Esophagus muscularis mucosa (tissue), 4 donors: Measurements from ENCODE around the gene CHRDL2. TPM values are rescaled to one million over a fixed set of nuclear protein-coding genes. Genes with fewer than 3 reads are reported as not detected.
"Not testable (repeated sequence)": the region's sequence is repeated elsewhere in the genome, so short reads cannot be mapped to it uniquely, and the experiment has no call there.

Experiments used
- DNase-seq: peaks from one replicate; pipeline ENCODE4 v3.0.0-alpha.2; 2017; ENCODE audit errors: extremely low spot score
- H3K27ac ChIP-seq, 4 donors: fragments of 200-600 bp; sonication (generic); replicated peaks in 1 of 4; 1 replicate in 3 of 4; 2 replicates in 1 of 4; pipeline ENCODE4 v1.5.1; 2016 to 2019; ENCODE audit warnings: mild to moderate bottlenecking in 1 of 4
- H3K27me3 ChIP-seq, 4 donors: fragments of 200-600 bp; sonication (generic); one replicate each; pipeline versions ENCODE4 v1.5.1 to v1.6.0; 2016 to 2019
- H3K36me3 ChIP-seq, 4 donors: fragments of 200-600 bp; sonication (generic); one replicate each; pipeline ENCODE4 v1.5.1; 2016 to 2019
- H3K4me1 ChIP-seq, 4 donors: fragments of 200-600 bp; sonication (generic); one replicate each; pipeline ENCODE4 v1.5.1; 2016 to 2019
- H3K4me3 ChIP-seq, 4 donors: fragments of 200-600 bp; sonication (generic); 1 replicate in 2 of 4; 2 replicates in 2 of 4; pipeline ENCODE4 v1.5.1; 2016 to 2019; ENCODE audit warnings: mild to moderate bottlenecking in 4 of 4, moderate library complexity in 1 of 4
- H3K9me3 ChIP-seq, 4 donors: fragments of 200-600 bp; sonication (generic); 1 replicate in 3 of 4; 2 replicates in 1 of 4; pipeline ENCODE4 v1.5.1; 2016 to 2019
- EP300 ChIP-seq: sonication (generic); formaldehyde crosslinking; IDR thresholded peaks from one replicate; pipeline ENCODE4 v1.6.1; 2017; ENCODE audit warnings: antibody characterized with exemption
- POLR2A ChIP-seq: fragments of 450-650 bp; IDR thresholded peaks from one replicate; pipeline ENCODE4 v1.6.1; 2017; ENCODE audit warnings: antibody characterized with exemption, moderate library complexity, mild to moderate bottlenecking, low read depth
- POLR2AphosphoS5 ChIP-seq, 2 donors: sonication (generic); formaldehyde crosslinking; IDR thresholded peaks; one replicate each; pipeline ENCODE4 v1.6.1; 2017; ENCODE audit warnings: antibody characterized with exemption in 2 of 2
- WGBS: methylation state at CpG from one replicate; pipeline ENCODE4 v1.1.5; 2018; 5-methylcytosine and 5-hydroxymethylcytosine counted together
- intact Hi-C: fragments of 100-400 bp; cut with DNase I; formaldehyde crosslinking; loops from one replicate; pipeline ENCODE4 v1.15.1; 2023
- total RNA-seq, 4 donors: library from RNA; depleted of rRNA; stranded (reverse); fragments of >200 nt; gene quantifications; one replicate each; pipeline versions ENCODE4 v1.1.0 to v1.2.1, GENCODE V29; 2016
- TF ChIP-seq, protein P1 (sequence below), 3 experiments: fragments of 200-600 bp in 2 of 3; fragments of 450-650 bp in 1 of 3; sonication (generic) in 2 of 3; IDR thresholded peaks; one replicate each; pipeline ENCODE4 v1.5.1; 2017 to 2019; ENCODE audit warnings: antibody characterized with exemption in 3 of 3, mild to moderate bottlenecking in 2 of 3, moderate library complexity in 1 of 3

Gene CHRDL2
- total RNA-seq, 4 donors from 2014 or later, result 0.40 to 0.50 TPM; not detected in 2

DNA sequence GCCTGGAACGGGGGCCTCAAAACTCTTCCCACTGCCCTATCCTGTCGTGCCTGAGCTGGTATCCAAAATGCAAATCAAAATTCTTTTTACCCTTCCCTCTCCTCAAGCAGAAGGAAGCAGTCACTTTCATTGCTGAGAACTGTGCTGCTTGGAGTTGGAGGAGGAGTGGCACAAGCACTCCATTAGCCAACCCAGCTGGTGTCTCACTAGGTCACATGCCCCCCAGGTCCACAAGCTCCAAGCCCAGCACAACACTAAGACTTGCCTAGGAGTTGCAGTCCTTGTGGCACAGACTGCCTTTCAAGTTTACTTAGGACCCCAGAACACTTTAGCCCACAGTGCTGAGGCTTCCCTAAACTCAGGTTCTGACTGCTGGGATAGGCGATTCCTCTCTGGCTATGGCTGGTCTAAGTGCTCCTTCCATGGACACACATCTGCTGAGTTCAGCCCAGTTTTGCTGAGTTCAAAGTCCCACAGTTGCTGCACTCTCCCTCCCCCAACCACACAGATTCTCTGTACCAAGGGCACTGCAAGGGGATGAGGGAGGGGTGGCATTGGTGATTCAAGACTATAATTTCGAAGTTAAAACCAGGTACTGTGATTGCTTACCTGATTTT is 68.6 kb downstream of the CHRDL2 start:
- H3K27me3 ChIP-seq, result no peaks in the 10 kb centered on the region
- 98% methylated on average over 4 of the region's 4 CpGs for WGBS
- H3K4me3 ChIP-seq, result no peak overlapping the region
- intact Hi-C loops, result no loop called here
- no peak for TF ChIP-seq POLR2AphosphoS5 (IDR thresholded peaks at IDR 0.05)
- TF ChIP-seq EP300, result no peak
- no peak for TF ChIP-seq POLR2A
- TF ChIP-seq, protein P1, sequence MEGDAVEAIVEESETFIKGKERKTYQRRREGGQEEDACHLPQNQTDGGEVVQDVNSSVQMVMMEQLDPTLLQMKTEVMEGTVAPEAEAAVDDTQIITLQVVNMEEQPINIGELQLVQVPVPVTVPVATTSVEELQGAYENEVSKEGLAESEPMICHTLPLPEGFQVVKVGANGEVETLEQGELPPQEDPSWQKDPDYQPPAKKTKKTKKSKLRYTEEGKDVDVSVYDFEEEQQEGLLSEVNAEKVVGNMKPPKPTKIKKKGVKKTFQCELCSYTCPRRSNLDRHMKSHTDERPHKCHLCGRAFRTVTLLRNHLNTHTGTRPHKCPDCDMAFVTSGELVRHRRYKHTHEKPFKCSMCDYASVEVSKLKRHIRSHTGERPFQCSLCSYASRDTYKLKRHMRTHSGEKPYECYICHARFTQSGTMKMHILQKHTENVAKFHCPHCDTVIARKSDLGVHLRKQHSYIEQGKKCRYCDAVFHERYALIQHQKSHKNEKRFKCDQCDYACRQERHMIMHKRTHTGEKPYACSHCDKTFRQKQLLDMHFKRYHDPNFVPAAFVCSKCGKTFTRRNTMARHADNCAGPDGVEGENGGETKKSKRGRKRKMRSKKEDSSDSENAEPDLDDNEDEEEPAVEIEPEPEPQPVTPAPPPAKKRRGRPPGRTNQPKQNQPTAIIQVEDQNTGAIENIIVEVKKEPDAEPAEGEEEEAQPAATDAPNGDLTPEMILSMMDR (IDR thresholded peaks at IDR 0.05), result no peak
- no peak for DNase-seq
- H3K27ac ChIP-seq, result no peak overlapping the region
- H3K36me3 ChIP-seq, result peaks cover 0 to 7% (median 0%) of the 10 kb centered on the region in 4 donors
- H3K9me3 ChIP-seq, result no peaks in the 10 kb centered on the region
- H3K4me1 ChIP-seq, result peaks cover 0 to 5% (median 0%) of the 10 kb centered on the region in 4 donors

DNA sequence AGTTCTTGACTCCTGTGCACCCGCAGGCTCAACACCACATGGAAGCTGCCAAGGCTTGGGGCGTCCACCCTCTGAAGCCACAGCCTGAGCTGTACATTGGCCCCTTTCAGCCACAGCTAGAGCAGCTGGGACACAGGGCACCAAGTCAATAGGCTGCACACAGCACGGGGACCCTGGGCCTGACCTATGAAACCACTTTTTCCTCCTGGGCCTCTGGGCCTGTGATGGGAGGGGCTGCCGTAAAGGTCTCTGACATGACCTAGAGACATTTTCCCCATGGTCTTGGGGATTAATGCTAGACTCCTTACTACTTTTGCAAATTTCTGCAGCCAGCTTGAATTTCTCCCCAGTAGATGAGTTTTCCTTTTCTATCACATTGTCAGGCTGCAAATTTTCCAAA is 72.1 kb downstream of the CHRDL2 start:
- H3K4me3 ChIP-seq, H3K4me1 ChIP-seq, DNase-seq, H3K27ac ChIP-seq, H3K36me3 ChIP-seq, intact Hi-C loops, H3K9me3 ChIP-seq, H3K27me3 ChIP-seq: not testable (repeated sequence)
- 91% methylated on average over 4 of the region's 4 CpGs for WGBS

DNA sequence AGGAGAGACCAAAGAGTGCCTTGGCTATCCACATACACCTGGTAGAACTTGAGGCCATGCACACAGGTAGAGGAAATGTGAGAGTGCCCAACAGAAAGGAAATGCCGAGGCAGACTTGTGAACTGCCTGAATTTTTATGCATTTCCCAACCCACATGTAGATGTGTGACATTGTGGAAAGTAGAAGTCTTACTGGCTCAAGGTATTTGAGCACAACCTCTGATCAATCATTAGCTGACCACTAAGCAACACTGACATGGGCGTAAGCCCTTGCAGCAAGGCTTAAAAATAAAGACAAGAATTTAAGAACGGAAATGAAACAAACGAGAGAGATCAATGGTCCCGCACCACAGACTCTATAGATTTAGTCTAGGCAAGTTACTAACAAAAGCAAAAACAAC is 76.2 kb downstream of the CHRDL2 start:
- no peak for DNase-seq
- intact Hi-C loops, result no loop called here
- H3K36me3 ChIP-seq, result peaks cover 0 to 5% (median 0%) of the 10 kb centered on the region in 4 donors
- 98% methylated on average over 5 of the region's 5 CpGs for WGBS
- H3K27ac ChIP-seq, result no peak overlapping the region
- TF ChIP-seq, protein P1 (IDR thresholded peaks at IDR 0.05), result no peak
- no peak for TF ChIP-seq POLR2AphosphoS5 (IDR thresholded peaks at IDR 0.05)
- TF ChIP-seq POLR2A, result no peak
- TF ChIP-seq EP300, result no peak
- H3K27me3 ChIP-seq, result no peaks in the 10 kb centered on the region
- H3K9me3 ChIP-seq, result no peaks in the 10 kb centered on the region
- no peak overlapping the region for H3K4me3 ChIP-seq
- H3K4me1 ChIP-seq, result peaks cover 8 to 17% (median 11%) of the 10 kb centered on the region in 4 donors

DNA sequence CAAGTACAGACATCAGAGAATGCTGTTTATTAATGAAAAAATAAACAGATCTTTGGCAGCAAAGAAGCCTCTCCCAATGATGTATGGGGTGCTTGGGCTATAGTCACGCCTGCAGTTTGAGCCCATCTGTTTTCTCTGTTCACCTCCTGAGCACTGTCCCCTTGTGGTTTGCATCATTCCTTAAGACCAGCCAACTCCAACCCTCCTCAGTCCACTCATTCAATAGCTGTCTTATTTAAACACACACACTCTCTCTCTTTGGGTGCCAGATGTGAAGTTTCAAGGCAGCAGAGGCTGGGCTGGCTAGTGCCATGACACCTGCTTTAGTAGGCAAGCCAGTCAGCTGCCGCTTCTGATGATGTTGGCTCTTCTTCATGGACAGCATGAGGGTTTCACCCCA is 80.7 kb downstream of the CHRDL2 start:
- Histone ChIP-seq H3K27ac (peak overlapping the region in 3 of 4 donors; percentile 27 to 87 (median 83)), H3K4me1 (peaks cover 3 to 47% (median 38%) of the 10 kb centered on the region in 4 donors), H3K9me3 (no peaks in the 10 kb centered on the region), H3K27me3 (no peaks in the 10 kb centered on the region), H3K36me3 (peaks cover 0 to 5% (median 0%) of the 10 kb centered on the region in 4 donors), H3K4me3 (no peak overlapping the region)
- intact Hi-C loops, result no loop called here
- TF ChIP-seq, protein P1 (IDR thresholded peaks at IDR 0.05), result no peak
- no peak for TF ChIP-seq EP300
- TF ChIP-seq POLR2A, result no peak
- TF ChIP-seq POLR2AphosphoS5 (IDR thresholded peaks at IDR 0.05), result peak; percentile 46 to 50
- WGBS, result 53% methylated on average over 2 of the region's 2 CpGs
- no peak for DNase-seq

DNA sequence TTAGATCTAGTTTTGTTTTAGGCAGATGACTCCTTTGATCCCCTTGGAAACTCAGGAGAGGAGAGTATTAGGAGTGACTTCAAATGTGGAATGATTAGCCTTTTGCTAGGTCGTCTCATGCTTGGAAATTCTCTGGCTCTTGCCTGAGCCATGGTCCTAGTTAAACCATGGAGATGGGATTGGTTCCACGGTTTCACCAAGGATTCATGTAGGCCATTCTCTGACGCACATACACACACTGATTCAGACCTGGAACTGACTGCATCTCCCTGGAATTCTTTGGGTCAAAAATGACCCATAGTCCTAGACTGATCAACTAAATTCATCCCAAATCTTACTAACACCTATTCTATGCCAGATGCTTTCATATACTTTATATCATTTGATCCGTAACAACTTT is 82.3 kb downstream of the CHRDL2 start:
- no peaks in the 10 kb centered on the region for H3K9me3 ChIP-seq
- 89% methylated on average over 4 of the region's 4 CpGs for WGBS
- no peak for DNase-seq
- intact Hi-C loops, result no loop called here
- H3K4me3 ChIP-seq, result no peak overlapping the region
- peak overlapping the region in 3 of 4 donors; percentile 17 to 87 (median 83) for H3K27ac ChIP-seq
- H3K27me3 ChIP-seq, result no peaks in the 10 kb centered on the region
- peaks cover 0 to 5% (median 0%) of the 10 kb centered on the region in 4 donors for H3K36me3 ChIP-seq
- TF ChIP-seq POLR2AphosphoS5 (IDR thresholded peaks at IDR 0.05) (no peak), POLR2A (no peak), EP300 (no peak)
- TF ChIP-seq, protein P1 (IDR thresholded peaks at IDR 0.05), result no peak
- H3K4me1 ChIP-seq, result peaks cover 3 to 58% (median 52%) of the 10 kb centered on the region in 4 donors
